Heart right ventricle (tissue), 16 donors: ENCODE data around the gene NUBP1. TPM values are rescaled to one million over a fixed set of nuclear protein-coding genes. Genes with fewer than 3 reads are reported as not detected.

Experiments used
- ATAC-seq, 8 donors: fragments of 200-7000 bp; cut with Tn5 transposase; one replicate each; pipeline ENCODE4 v1.9.1; 2020; ENCODE audit warnings: mild to moderate bottlenecking in 8 of 8, moderate library complexity in 8 of 8, moderate number of reproducible peaks in 1 of 8
- DNase-seq, 2 donors: peaks; one replicate each; pipeline ENCODE4 v3.0.0-alpha.2; 2020
- H3K27ac ChIP-seq, 10 donors: fragments of 200-600 bp; sonication (generic) in 2 of 10; one replicate each; pipeline versions ENCODE4 v1.5.0 to v1.8.0; 2020 to 2022; ENCODE audit warnings: mild to moderate bottlenecking in 3 of 10
- H3K27me3 ChIP-seq, 7 donors: fragments of 200-600 bp; one replicate each; pipeline ENCODE4 v1.8.0; 2021 to 2022; ENCODE audit warnings: mild to moderate bottlenecking in 2 of 7
- H3K36me3 ChIP-seq, 9 donors: fragments of 200-600 bp; sonication (generic) in 1 of 9; one replicate each; pipeline versions ENCODE4 v1.5.0 to v1.8.0; 2020 to 2022; ENCODE audit warnings: mild to moderate bottlenecking in 2 of 9
- H3K4me1 ChIP-seq, 9 donors: fragments of 200-600 bp; sonication (generic) in 1 of 9; one replicate each; pipeline versions ENCODE4 v1.5.0 to v1.8.0; 2020 to 2022; ENCODE audit warnings: mild to moderate bottlenecking in 4 of 9
- H3K4me3 ChIP-seq, 10 donors: fragments of 200-600 bp; sonication (generic) in 2 of 10; one replicate each; pipeline versions ENCODE4 v1.5.0 to v1.8.0; 2020 to 2022; ENCODE audit warnings: mild to moderate bottlenecking in 7 of 10, moderate library complexity in 2 of 10
- H3K9me3 ChIP-seq, 11 donors: fragments of 200-600 bp in 10 of 11; sonication (generic) in 2 of 11; one replicate each; pipeline versions ENCODE4 v1.5.0 to v1.8.0; 2013 to 2022; ENCODE audit warnings: mild to moderate bottlenecking in 2 of 11, control low read depth in 1 of 11, moderate library complexity in 1 of 11
- WGBS, 2 donors: extraction: QIAGEN DNeasy Blood & Tissue Kit; methylation state at CpG; one replicate each; pipeline ENCODE4 v1.1.7; 2013; ENCODE audit warnings: inconsistent platforms in 1 of 2; 5-methylcytosine and 5-hydroxymethylcytosine counted together
- intact Hi-C, 10 donors: fragments of 100-400 bp; cut with DNase I; formaldehyde crosslinking; loops; one replicate each; pipeline versions ENCODE4 v1.11.1 to v1.14.2; 2022
- polyA plus RNA-seq, 2 donors: library from polyadenylated mRNA; stranded (reverse); fragments of 200-250 nt; gene quantifications; one replicate each; pipeline ENCODE4 v1.2.3, GENCODE V29; 2013
- total RNA-seq, 10 donors: library from RNA; stranded (reverse); fragmentation: NEBNext Ultra II Directional in 3 of 10; extraction: Animal tissue kit (Norgen Biotek cat#: 25700) in 3 of 10; gene quantifications; one replicate each; pipeline versions ENCODE4 v1.2.1 to v1.2.4, GENCODE V29; 2021 to 2023
- TF ChIP-seq, protein P1 (sequence below), 9 donors: fragments of 200-600 bp; sonication (generic) in 2 of 9; IDR thresholded peaks; one replicate each; pipeline versions ENCODE4 v1.5.0 to v1.8.0; 2021 to 2022; ENCODE audit warnings: antibody characterized with exemption in 9 of 9, mild to moderate bottlenecking in 5 of 9, moderate library complexity in 1 of 9
- donor health status: Arrhythmogenic right ventricular cardiomyopathy.
- donor health status: ischemic (EF 13 %, LVEDD 7.1; RV severe dilation, severe dysfunction).
- donor health status: healthy with polysubstance abuse.
- donor health status: DM: no; HTN: yes; CAD: no.
- donor health status: DM: no; HTN: no; CAD: no.
- donor health status: ischemic (EF 25% LVEDD 6.9; RV normal size, moderate dysfunction).
- donor health status: ischemic (EF 25% LVEDD 5.7; RV mildly dilated, moderate dysfunction).
- donor health status: healthy.
- donor health status: DM: yes; HTN: yes; CAD: no.
- donor health status: Ischemic cardiomyopathy.
- donor health status: ischemic (EF 35%, LVEDD 5.7; RV mildly dilated, moderate dysfunction).
- donor health status: nonischemic (EF 11% LVEDD 7.7; RV severe dilation, severe dysfunction).
- donor health status: DM: yes; HTN: yes; CAD: no.
- donor health status: PGD.
- donor health status: ischemic (EF 29% LVEDD 5.4; RV normal size, mild dysfunction).
- donor health status: nonischemic (EF 23%, LVEDD 6.1; RV moderate dilation, normal function).

Gene NUBP1
- total and polyA plus RNA-seq, 12 donors = 44.1 to 82.1 (median 53.4) TPM

DNA sequence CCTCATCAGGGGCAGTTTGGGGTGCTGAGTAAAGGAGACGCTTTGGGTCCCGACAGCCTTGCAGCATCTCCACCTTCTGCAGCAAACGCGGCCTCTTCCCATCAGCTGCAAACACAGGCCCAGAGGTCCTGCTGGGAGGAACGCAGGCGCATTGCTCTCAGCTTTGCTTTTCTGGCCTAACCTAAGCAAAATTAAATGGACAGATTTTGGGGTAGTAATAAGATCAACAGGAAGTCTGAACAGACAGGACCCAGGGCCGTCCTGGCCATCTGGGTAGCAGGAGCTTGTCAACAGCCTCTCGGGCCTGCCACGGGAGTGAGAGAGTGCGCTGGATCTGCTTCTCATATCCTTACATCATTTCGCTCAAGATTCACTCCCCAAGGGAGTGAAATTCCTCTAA is 7.2 kb downstream of the NUBP1 start:
- intact Hi-C loops = loop anchor here in 2 of 10 donors (5.0 to 10.0 kb wide), 2 partner anchors 74 to 167 kb away; no protein-coding TSS in a partner anchor
- peak overlapping the region in 7 of 10 donors; percentile 11 to 78 (median 39) for H3K27ac ChIP-seq
- H3K9me3 ChIP-seq = no peaks in the 10 kb centered on the region
- WGBS, 2 donors = 64 to 67% methylated on average over 11 of the region's 11 CpGs
- H3K4me1 ChIP-seq = peaks cover 0 to 72% (median 23%) of the 10 kb centered on the region in 9 donors
- ATAC-seq = peak in 1 of 8 donors; percentile 13
- H3K4me3 ChIP-seq = no peak overlapping the region
- TF ChIP-seq, protein P1, sequence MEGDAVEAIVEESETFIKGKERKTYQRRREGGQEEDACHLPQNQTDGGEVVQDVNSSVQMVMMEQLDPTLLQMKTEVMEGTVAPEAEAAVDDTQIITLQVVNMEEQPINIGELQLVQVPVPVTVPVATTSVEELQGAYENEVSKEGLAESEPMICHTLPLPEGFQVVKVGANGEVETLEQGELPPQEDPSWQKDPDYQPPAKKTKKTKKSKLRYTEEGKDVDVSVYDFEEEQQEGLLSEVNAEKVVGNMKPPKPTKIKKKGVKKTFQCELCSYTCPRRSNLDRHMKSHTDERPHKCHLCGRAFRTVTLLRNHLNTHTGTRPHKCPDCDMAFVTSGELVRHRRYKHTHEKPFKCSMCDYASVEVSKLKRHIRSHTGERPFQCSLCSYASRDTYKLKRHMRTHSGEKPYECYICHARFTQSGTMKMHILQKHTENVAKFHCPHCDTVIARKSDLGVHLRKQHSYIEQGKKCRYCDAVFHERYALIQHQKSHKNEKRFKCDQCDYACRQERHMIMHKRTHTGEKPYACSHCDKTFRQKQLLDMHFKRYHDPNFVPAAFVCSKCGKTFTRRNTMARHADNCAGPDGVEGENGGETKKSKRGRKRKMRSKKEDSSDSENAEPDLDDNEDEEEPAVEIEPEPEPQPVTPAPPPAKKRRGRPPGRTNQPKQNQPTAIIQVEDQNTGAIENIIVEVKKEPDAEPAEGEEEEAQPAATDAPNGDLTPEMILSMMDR (IDR thresholded peaks at IDR 0.05) = no peak
- DNase-seq = no peak
- H3K27me3 ChIP-seq = no peaks in the 10 kb centered on the region
- peaks cover 0 to 96% (median 16%) of the 10 kb centered on the region in 9 donors for H3K36me3 ChIP-seq

- Histone ChIP-seq H3K27me3 (no peaks in the 10 kb centered on the region), H3K27ac (peak overlapping the region in 6 of 10 donors; percentile 11 to 78 (median 48)), H3K4me3 (no peak overlapping the region), H3K9me3 (no peaks in the 10 kb centered on the region), H3K4me1 (peaks cover 0 to 67% (median 18%) of the 10 kb centered on the region in 9 donors), H3K36me3 (peaks cover 0 to 99% (median 16%) of the 10 kb centered on the region in 9 donors)
- intact Hi-C loops = loop anchor here in 2 of 10 donors (5.0 to 10.0 kb wide), 2 partner anchors 74 to 166 kb away; no protein-coding TSS in a partner anchor
- no peak for DNase-seq
- ATAC-seq = peak in 7 of 8 donors; percentile 20 to 70 (median 53)
- TF ChIP-seq, protein P1 (IDR thresholded peaks at IDR 0.05) = peak in 4 of 9 donors; percentile 18 to 38 (median 34)
- 58 to 61% methylated on average over 13 of the region's 13 CpGs for WGBS, 2 donors
Measured at GRCh38 chr16:10751291-10751697, 7.7 kb downstream of the NUBP1 start.

GRCh38 chr16:10752843-10753523 is 9.3 kb downstream of the NUBP1 start:
- DNase-seq = peak; percentile 49 to 67
- H3K27me3 ChIP-seq = no peaks in the 10 kb centered on the region
- 91 to 93% methylated on average over 10 of the region's 10 CpGs for WGBS, 2 donors
- peaks cover 0 to 99% (median 16%) of the 10 kb centered on the region in 9 donors for H3K36me3 ChIP-seq
- no peak overlapping the region for H3K4me3 ChIP-seq
- peaks cover 0 to 65% (median 22%) of the 10 kb centered on the region in 9 donors for H3K4me1 ChIP-seq
- H3K27ac ChIP-seq = peak overlapping the region in 3 of 10 donors; percentile 1 to 78 (median 15)
- H3K9me3 ChIP-seq = no peaks in the 10 kb centered on the region
- intact Hi-C loops = loop anchor here in 2 of 10 donors (5.0 to 10.0 kb wide), 2 partner anchors 72 to 164 kb away; no protein-coding TSS in a partner anchor
- ATAC-seq = peak in 6 of 8 donors; percentile 16 to 53 (median 48)
- TF ChIP-seq, protein P1 (IDR thresholded peaks at IDR 0.05) = no peak

DNA sequence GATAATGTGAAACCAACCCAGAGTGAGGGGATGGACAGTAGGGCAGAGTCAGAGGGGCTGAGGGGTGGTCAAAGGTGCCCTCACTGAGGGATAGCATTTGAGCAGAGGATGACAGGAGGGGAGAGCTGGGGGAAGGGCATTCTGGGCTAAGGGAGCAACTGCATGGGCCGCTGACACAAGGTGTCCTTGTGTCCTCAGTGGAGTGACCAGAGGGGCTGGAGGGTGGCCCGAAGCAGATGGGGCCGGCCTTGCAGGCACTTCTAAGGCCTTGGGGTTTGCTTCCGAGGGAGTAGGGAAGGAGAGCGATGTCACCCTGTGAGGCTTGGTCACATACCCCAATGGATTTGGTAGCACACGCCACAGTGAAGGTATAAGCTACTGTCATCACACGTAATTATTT is 10.0 kb downstream of the NUBP1 start:
- ATAC-seq = no peak
- Histone ChIP-seq H3K9me3 (no peaks in the 10 kb centered on the region), H3K27ac (peak overlapping the region in 3 of 10 donors; percentile 15 to 78 (median 19)), H3K27me3 (no peaks in the 10 kb centered on the region), H3K36me3 (peaks cover 0 to 99% (median 23%) of the 10 kb centered on the region in 9 donors), H3K4me1 (peaks cover 0 to 61% (median 22%) of the 10 kb centered on the region in 9 donors), H3K4me3 (no peak overlapping the region)
- TF ChIP-seq, protein P1 (IDR thresholded peaks at IDR 0.05) = no peak
- intact Hi-C loops = loop anchor here in 2 of 10 donors (5.0 to 10.0 kb wide), 2 partner anchors 71 to 164 kb away; no protein-coding TSS in a partner anchor
- DNase-seq = no peak
- WGBS, 2 donors = 92 to 95% methylated on average over 7 of the region's 7 CpGs
